PC-3 (cell line): Measurements from ENCODE around the gene MTPN. TPM values are rescaled to one million over a fixed set of nuclear protein-coding genes. Genes with fewer than 3 reads are reported as not detected.

ENCODE experiments used
- ATAC-seq: fragments of 200-7000 bp; cut with Tn5 transposase; 2 replicates; pipeline ENCODE4 v1.9.1; 2020; ENCODE audit warnings: mild to moderate bottlenecking, moderate library complexity
- BruUV-seq: library from RNA; stranded (reverse); fragments of 400-500 nt; replicated peaks from 2 replicates; lab custom pipeline; 2021; lab: Mats Ljungman, UMichigan
- CTCF ChIA-PET: fragments of 300-600 bp; sonication (Branson Sonifier 250); formaldehyde crosslinking; loops from one replicate; lab custom pipeline; 2022; ENCODE audit warnings: antibody characterized with exemption; lab: Charles Lee
- POLR2A ChIA-PET: fragments of 300-600 bp; sonication (Branson Sonifier 250); formaldehyde crosslinking; loops from one replicate; lab custom pipeline; 2022; ENCODE audit warnings: antibody characterized with exemption; ENCODE audit not compliant: unreplicated experiment; lab: Charles Lee
- DNase-seq: peaks from one replicate; pipeline ENCODE4 v3.0.0-alpha.2; 2015
- H2AFZ ChIP-seq: fragments of 300-600 bp; sonication (generic); 2 replicates; pipeline ENCODE4 v1.6.0; 2016; ENCODE audit warnings: antibody characterized with exemption, low read length
- H3F3A ChIP-seq: fragments of 300-600 bp; sonication (generic); one replicate; pipeline ENCODE4 v1.6.0; 2017; ENCODE audit warnings: antibody characterized with exemption, low read length, control low read depth, mild to moderate bottlenecking; ENCODE audit not compliant: unreplicated experiment
- H3K27ac ChIP-seq: fragments of 300-600 bp; sonication (generic); 2 replicates; pipeline ENCODE4 v1.5.1; 2016; ENCODE audit warnings: mild to moderate bottlenecking, low read length
- H3K27me3 ChIP-seq: fragments of 300-600 bp; sonication (generic); 2 replicates; pipeline ENCODE4 v1.6.1; 2016; ENCODE audit warnings: low read length, mixed read lengths
- H3K36me3 ChIP-seq: fragments of 300-600 bp; sonication (generic); 2 replicates; pipeline ENCODE4 v1.6.1; 2016; ENCODE audit warnings: low read depth, mixed run types, low read length, mixed read lengths
- H3K4me1 ChIP-seq: fragments of 300-600 bp; sonication (generic); 2 replicates; pipeline ENCODE4 v1.5.1; 2016; ENCODE audit warnings: low read length; ENCODE audit not compliant: insufficient read depth
- H3K4me2 ChIP-seq: fragments of 300-600 bp; sonication (generic); 2 replicates; pipeline ENCODE4 v1.6.0; 2016; ENCODE audit warnings: low read length
- H3K4me3 ChIP-seq: fragments of 300-600 bp; sonication (generic); 2 replicates; pipeline ENCODE4 v1.5.1; 2016; ENCODE audit warnings: mild to moderate bottlenecking, low read length, mixed read lengths
- H3K79me2 ChIP-seq: fragments of 300-600 bp; sonication (generic); 2 replicates; pipeline ENCODE4 v1.6.1; 2017; ENCODE audit warnings: low read length, mixed read lengths
- H3K9ac ChIP-seq: fragments of 300-600 bp; sonication (generic); 2 replicates; pipeline ENCODE4 v1.6.0; 2016; ENCODE audit warnings: mild to moderate bottlenecking, low read length
- H3K9me2 ChIP-seq: fragments of 300-600 bp; sonication (generic); replicated peaks from 2 replicates; pipeline ENCODE4 v1.6.1; 2016; ENCODE audit warnings: mixed run types, low read length, mixed read lengths
- H3K9me3 ChIP-seq: fragments of 300-600 bp; sonication (generic); 2 replicates; pipeline ENCODE4 v1.6.1; 2016; ENCODE audit warnings: low read length, mixed read lengths
- H4K20me1 ChIP-seq: fragments of 300-600 bp; sonication (generic); 2 replicates; pipeline ENCODE4 v1.6.1; 2016; ENCODE audit warnings: low read length, mixed read lengths
- EZH2 ChIP-seq: fragments of 300-600 bp; sonication (generic); IDR thresholded peaks from one replicate; pipeline ENCODE4 v1.6.1; 2017; ENCODE audit warnings: antibody characterized with exemption, mild to moderate bottlenecking, low read length; ENCODE audit not compliant: unreplicated experiment
- EZH2phosphoT487 ChIP-seq: fragments of 300-600 bp; sonication (generic); IDR thresholded peaks from 2 replicates; pipeline ENCODE4 v1.6.1; 2018; ENCODE audit warnings: mild to moderate bottlenecking, antibody characterized with exemption, low read length, borderline replicate concordance
- intact Hi-C: fragments of 100-400 bp; cut with micrococcal nuclease; formaldehyde crosslinking; loops from 2 replicates; pipeline ENCODE4 v1.9.0; 2023
- total RNA-seq: library from RNA; depleted of rRNA; stranded (reverse); fragments of >200 nt; gene quantifications from 2 replicates; pipeline ENCODE4 v1.2.3, GENCODE V29; 2014
- TF ChIP-seq, protein P1 (sequence below): fragments of 300-600 bp; sonication (generic); conservative IDR thresholded peaks from 2 replicates; pipeline ENCODE4 v1.5.1; 2017; ENCODE audit warnings: antibody characterized with exemption, low read depth, mild to moderate bottlenecking, low read length

Gene MTPN
- total RNA-seq, 1 experiment from 2014 or later = 96.0 TPM

DNA sequence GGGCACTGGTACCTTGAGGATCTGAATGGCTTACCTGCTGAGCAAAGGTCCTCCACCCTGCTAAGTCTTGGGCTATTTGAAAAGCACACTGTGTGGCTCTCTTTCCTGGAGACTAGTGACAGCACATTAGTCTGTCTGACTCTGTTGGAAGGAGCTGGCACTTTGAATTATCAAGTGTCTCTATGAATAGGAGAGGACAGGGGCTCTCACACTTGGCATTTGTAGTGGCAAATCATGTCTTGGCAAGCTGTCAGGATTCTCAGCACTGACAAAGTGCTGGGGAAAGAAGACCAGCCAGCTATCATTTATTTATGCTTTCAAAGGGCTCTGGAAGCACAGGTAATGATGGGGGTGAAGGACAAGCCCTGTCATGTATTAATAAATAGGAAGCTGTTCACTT, 62.8 kb downstream of the MTPN start:
- no peak overlapping the region for H3K27ac ChIP-seq
- H3K4me2 ChIP-seq = no peak overlapping the region
- H3K9me2 ChIP-seq = no peaks in the 10 kb centered on the region
- H4K20me1 ChIP-seq = no peaks in the 10 kb centered on the region
- ATAC-seq (no peak), DNase-seq (no peak)
- no peak overlapping the region for H2AFZ ChIP-seq
- H3K9me3 ChIP-seq = no peaks in the 10 kb centered on the region
- H3K36me3 ChIP-seq = no peaks in the 10 kb centered on the region
- no TSS peak for BruUV-seq
- H3K9ac ChIP-seq = no peak overlapping the region
- no peaks in the 10 kb centered on the region for H3K79me2 ChIP-seq
- H3K4me1 ChIP-seq = no peaks in the 10 kb centered on the region
- no peak overlapping the region for H3K4me3 ChIP-seq
- ChIA-PET CTCF (no interaction called here), POLR2A (no interaction called here)
- no peaks in the 10 kb centered on the region for H3K27me3 ChIP-seq
- intact Hi-C loops = no loop called here
- H3F3A ChIP-seq = no peaks in the 10 kb centered on the region
- TF ChIP-seq EZH2phosphoT487 (no peak), EZH2 (no peak)
- TF ChIP-seq, protein P1, sequence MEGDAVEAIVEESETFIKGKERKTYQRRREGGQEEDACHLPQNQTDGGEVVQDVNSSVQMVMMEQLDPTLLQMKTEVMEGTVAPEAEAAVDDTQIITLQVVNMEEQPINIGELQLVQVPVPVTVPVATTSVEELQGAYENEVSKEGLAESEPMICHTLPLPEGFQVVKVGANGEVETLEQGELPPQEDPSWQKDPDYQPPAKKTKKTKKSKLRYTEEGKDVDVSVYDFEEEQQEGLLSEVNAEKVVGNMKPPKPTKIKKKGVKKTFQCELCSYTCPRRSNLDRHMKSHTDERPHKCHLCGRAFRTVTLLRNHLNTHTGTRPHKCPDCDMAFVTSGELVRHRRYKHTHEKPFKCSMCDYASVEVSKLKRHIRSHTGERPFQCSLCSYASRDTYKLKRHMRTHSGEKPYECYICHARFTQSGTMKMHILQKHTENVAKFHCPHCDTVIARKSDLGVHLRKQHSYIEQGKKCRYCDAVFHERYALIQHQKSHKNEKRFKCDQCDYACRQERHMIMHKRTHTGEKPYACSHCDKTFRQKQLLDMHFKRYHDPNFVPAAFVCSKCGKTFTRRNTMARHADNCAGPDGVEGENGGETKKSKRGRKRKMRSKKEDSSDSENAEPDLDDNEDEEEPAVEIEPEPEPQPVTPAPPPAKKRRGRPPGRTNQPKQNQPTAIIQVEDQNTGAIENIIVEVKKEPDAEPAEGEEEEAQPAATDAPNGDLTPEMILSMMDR = no peak

DNA sequence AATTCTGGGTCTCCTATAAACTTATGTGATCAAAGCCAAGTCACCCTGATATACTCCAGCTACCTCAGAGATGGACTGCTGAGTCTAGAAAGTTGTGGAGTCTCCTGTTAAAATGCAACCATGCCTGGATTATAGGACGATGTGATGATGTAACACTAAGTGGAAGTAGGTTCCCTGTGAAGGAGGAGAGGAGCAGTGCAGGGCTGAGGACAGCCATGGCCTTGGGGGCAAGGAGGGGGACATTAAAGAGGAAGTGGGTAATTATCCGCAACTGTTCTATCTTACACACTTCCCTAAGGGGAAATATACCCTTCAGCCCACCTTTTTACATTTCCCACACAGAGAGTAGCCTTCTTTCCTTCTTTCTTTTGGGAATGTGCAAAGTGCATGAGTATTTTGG, 63.8 kb downstream of the MTPN start:
- intact Hi-C loops = no loop called here
- Histone ChIP-seq H3K4me2 (no peak overlapping the region), H3K27ac (no peak overlapping the region), H4K20me1 (no peaks in the 10 kb centered on the region), H2AFZ (no peak overlapping the region), H3K79me2 (no peaks in the 10 kb centered on the region), H3K4me1 (no peaks in the 10 kb centered on the region), H3K9me2 (no peaks in the 10 kb centered on the region), H3K4me3 (no peak overlapping the region), H3K9ac (no peak overlapping the region), H3K36me3 (no peaks in the 10 kb centered on the region), H3K27me3 (no peaks in the 10 kb centered on the region), H3K9me3 (no peaks in the 10 kb centered on the region), H3F3A (no peaks in the 10 kb centered on the region)
- no peak for DNase-seq
- no peak for ATAC-seq
- POLR2A ChIA-PET = no interaction called here
- BruUV-seq = no TSS peak
- CTCF ChIA-PET = no interaction called here
- TF ChIP-seq EZH2phosphoT487 = no peak
- TF ChIP-seq, protein P1 = no peak
- no peak for TF ChIP-seq EZH2

DNA sequence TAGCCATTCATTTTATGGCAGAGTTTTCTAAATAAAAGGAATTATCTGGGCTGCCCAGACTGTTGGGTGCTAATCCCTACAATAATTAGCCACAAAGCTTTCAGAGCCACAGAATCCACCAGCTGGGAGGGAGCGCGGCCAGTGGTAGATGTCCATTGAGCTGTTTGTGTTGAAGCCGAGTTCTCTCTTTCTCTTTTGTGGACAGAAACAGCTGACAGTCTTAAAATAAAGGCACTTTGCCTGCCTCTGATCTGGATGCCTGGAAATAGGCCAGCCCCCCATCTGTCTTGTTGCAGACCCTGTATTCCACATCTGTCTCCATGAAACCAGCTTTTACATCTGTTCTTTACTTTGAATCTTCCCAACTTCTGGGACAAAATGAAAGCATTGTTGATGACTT, 66.1 kb downstream of the MTPN start:
- no peak for ATAC-seq
- no TSS peak for BruUV-seq

More for the DNA sequence above, 66.1 kb downstream of the MTPN start:
- intact Hi-C loops = no loop called here
- H4K20me1 ChIP-seq = no peaks in the 10 kb centered on the region
- no peaks in the 10 kb centered on the region for H3K79me2 ChIP-seq
- ChIA-PET POLR2A (no interaction called here), CTCF (no interaction called here)
- H3F3A ChIP-seq = no peaks in the 10 kb centered on the region
- H3K4me1 ChIP-seq = no peaks in the 10 kb centered on the region
- no peak for DNase-seq
- H3K36me3 ChIP-seq = no peaks in the 10 kb centered on the region
- no peak overlapping the region for H3K4me3 ChIP-seq
- no peak overlapping the region for H3K4me2 ChIP-seq
- no peaks in the 10 kb centered on the region for H3K27me3 ChIP-seq
- no peak overlapping the region for H3K9ac ChIP-seq
- TF ChIP-seq, protein P1 = no peak
- no peak for TF ChIP-seq EZH2phosphoT487
- no peak for TF ChIP-seq EZH2
- H3K9me2 ChIP-seq = no peaks in the 10 kb centered on the region
- no peak overlapping the region for H2AFZ ChIP-seq
- H3K9me3 ChIP-seq = no peaks in the 10 kb centered on the region
- H3K27ac ChIP-seq = no peak overlapping the region
